Thoracic aorta endothelial cell (primary cell): ENCODE measurements around the gene TMEM272. TPM values are rescaled to one million over a fixed set of nuclear protein-coding genes. Genes with fewer than 3 reads are reported as not detected.

Source experiments
- total RNA-seq: library from RNA; depleted of rRNA; stranded (reverse); fragments of >200 nt; gene quantifications from 2 replicates; pipeline ENCODE4 v1.2.3, GENCODE V29; 2012

TMEM272 gene, protein sequence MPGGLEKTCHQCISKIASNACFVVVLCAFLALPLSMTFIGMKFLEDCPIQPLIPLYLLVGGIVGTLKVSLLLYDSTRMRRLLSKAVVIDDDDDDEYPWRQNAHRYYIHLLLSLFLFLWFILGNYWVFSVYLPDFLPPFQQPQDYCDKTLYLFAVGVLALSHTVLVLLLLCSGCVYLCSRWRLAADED
- total RNA-seq = not detected in 2 replicates

GRCh38 chr13:51844862-51845573, at the start of gene TMEM272:
TMEM272 (minus strand) TSS chr13:51845177; CDS start chr13:51838530, 6,647 bp downstream.

DNA sequence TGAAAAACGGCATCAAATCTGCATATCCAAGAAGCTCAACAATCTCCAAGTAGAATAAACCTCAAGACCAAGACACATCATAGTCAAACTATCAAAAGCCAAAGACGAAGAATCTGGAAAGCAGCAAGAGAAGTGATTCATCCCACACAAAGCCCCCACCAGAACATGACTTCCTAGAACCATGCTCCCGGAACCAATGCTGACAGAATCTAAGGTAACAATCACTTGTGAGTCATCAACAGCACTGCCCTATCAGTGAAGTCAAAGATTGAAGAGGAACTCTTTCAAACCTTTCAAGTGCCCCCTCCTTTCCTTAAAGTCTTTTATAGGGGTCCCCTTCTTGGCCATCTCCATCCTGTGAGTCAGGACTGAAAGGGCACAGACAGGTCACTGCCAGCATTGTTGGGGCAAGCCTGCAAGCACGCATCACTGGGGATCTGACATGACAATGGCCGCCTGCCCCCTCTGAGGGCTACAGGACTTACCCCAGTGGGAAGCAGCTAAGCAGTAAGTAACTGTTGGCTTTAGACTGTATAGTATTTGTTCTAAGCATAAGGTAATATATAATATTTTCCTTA, 16.8 kb upstream of the TMEM272 start, which contains the start of gene CCDC70:
Gene CCDC70, plus strand, starts transcription at position 247 of the 578 bp plus-strand sequence. CDS start 3,443 bp downstream, outside the sequence.

DNA sequence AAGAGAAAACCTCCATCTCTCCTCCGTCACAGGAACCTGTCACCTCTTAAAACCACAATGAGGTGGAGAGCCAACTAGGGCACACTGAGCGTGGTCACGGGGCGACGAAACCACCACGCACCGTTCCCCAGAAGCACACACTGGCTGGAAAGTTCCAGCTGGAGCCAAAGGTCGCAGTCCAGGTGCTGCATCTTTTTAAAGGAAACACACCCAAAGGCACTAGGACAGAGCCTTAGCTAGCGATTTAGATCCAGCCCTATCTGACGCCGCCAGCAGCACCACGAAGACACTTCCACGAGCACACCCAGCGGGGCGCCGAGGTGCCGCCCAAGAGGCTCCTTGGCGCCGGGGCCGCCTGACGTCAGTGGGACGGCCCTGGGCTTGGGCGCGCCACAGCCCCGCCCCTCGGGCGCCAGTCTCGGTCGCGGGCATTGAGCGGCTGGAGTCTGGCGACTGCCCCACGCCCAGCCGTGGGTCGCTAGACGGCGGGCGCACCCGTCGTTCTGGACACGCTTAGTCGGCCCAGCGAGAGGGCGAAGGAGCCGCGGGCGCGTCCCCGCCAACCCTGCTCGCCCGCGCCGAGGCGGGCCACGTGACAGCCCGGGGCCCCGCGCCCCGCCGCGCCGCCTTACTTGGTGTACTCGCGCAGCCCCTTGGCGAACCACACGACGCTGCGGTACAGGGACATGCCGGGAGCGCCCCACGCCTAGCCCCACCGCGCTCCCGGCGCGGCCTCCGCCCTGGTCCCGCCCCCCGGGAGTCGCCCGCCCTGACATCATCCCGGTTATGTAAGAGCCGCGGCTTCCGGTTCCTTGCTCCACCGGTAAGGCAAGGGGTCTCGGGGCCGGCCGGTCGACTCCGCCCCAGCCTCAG, 41.3 kb downstream of the TMEM272 start, which contains the start of gene DHRS12:
Gene DHRS12, minus strand, starts transcription at position 742 of the 873 bp plus-strand sequence. CDS start 4,504 bp downstream, outside the sequence.

Other genes starting within 250 kb of the TMEM272 start
- gene DHRS12, start 41.0 kb downstream of the TMEM272 start, total RNA-seq = 3.1 and 3.6 TPM in 2 replicates
- gene CCDC70, start 16.8 kb upstream of the TMEM272 start, total RNA-seq = not detected in 2 replicates
- 4.8 and 5.6 TPM in 2 replicates for gene ATP7B, start 166.3 kb upstream of the TMEM272 start, total RNA-seq
- 25.4 and 30.9 TPM in 2 replicates for gene ALG11, start 167.2 kb upstream of the TMEM272 start, total RNA-seq
- 15.2 and 16.3 TPM in 2 replicates for gene UTP14C, start 179.5 kb upstream of the TMEM272 start, total RNA-seq